H9 (cell line): ENCODE measurements around the gene CD4. TPM values are rescaled to one million over a fixed set of nuclear protein-coding genes. Genes with fewer than 3 reads are reported as not detected.

Source experiments
- DNase-seq: peaks from one replicate; pipeline ENCODE4 v3.0.0-alpha.2; 2017
- H2AFZ ChIP-seq: one replicate; pipeline ENCODE4 v1.6.1; 2013; ENCODE audit warnings: mild to moderate bottlenecking, low read length, control low read depth, moderate library complexity
- H2AK5ac ChIP-seq: 2 replicates; pipeline ENCODE4 v1.6.1; 2013; ENCODE audit warnings: low read length, control low read depth, mixed read lengths; ENCODE audit not compliant: insufficient read length
- H2BK120ac ChIP-seq: one replicate; pipeline ENCODE4 v1.6.1; 2013; ENCODE audit warnings: low read depth, mild to moderate bottlenecking, low read length, control low read depth, inconsistent platforms; ENCODE audit not compliant: poor library complexity, severe bottlenecking
- H2BK12ac ChIP-seq: 2 replicates; pipeline ENCODE4 v1.6.1; 2013; ENCODE audit warnings: low read length, control low read depth, mixed read lengths, low read depth; ENCODE audit not compliant: insufficient read length
- H2BK15ac ChIP-seq: 2 replicates; pipeline ENCODE4 v1.6.1; 2013; ENCODE audit warnings: low read depth, low read length, control low read depth
- H2BK20ac ChIP-seq: one replicate; pipeline ENCODE4 v1.6.1; 2013; ENCODE audit warnings: low read depth, mild to moderate bottlenecking, low read length, control low read depth, inconsistent platforms; ENCODE audit not compliant: poor library complexity, severe bottlenecking
- H2BK5ac ChIP-seq: 2 replicates; pipeline ENCODE4 v1.6.1; 2013; ENCODE audit warnings: low read length, control low read depth, mixed read lengths; ENCODE audit not compliant: insufficient read length
- H3K14ac ChIP-seq: 2 replicates; pipeline ENCODE4 v1.6.1; 2013; ENCODE audit warnings: low read length, control low read depth; ENCODE audit not compliant: insufficient read depth
- H3K18ac ChIP-seq: 2 replicates; pipeline ENCODE4 v1.6.1; 2013; ENCODE audit warnings: low read depth, mild to moderate bottlenecking, mixed read lengths, low read length, control low read depth; ENCODE audit not compliant: insufficient read length
- H3K23ac ChIP-seq: 2 replicates; pipeline ENCODE4 v1.6.1; 2013; ENCODE audit warnings: low read length, control low read depth, mixed read lengths, low read depth; ENCODE audit not compliant: insufficient read length
- H3K23me2 ChIP-seq: 2 replicates; pipeline ENCODE4 v1.6.1; 2013; ENCODE audit warnings: low read depth, mild to moderate bottlenecking, mixed read lengths, low read length, control low read depth; ENCODE audit not compliant: insufficient read length, poor library complexity, severe bottlenecking
- H3K27ac ChIP-seq: 2 replicates; pipeline ENCODE4 v1.5.1; 2013; ENCODE audit warnings: low read length, control low read depth, mixed read lengths, low read depth; ENCODE audit not compliant: insufficient read length
- H3K27me3 ChIP-seq: 2 replicates; pipeline ENCODE4 v1.6.1; 2013; ENCODE audit warnings: low read length, control low read depth, inconsistent platforms; ENCODE audit not compliant: insufficient read depth
- H3K4ac ChIP-seq: 2 replicates; pipeline ENCODE4 v1.6.1; 2013; ENCODE audit warnings: low read depth, mild to moderate bottlenecking, control low read depth, inconsistent platforms, low read length, moderate library complexity
- H3K4me1 ChIP-seq: 2 replicates; pipeline ENCODE4 v1.6.1; 2013; ENCODE audit warnings: low read length, control low read depth, inconsistent platforms; ENCODE audit not compliant: insufficient read depth
- H3K4me2 ChIP-seq: 2 replicates; pipeline ENCODE4 v1.6.1; 2013; ENCODE audit warnings: low read length, control low read depth, mixed read lengths; ENCODE audit not compliant: insufficient read length, insufficient read depth
- H3K56ac ChIP-seq: 2 replicates; pipeline ENCODE4 v1.6.1; 2013; ENCODE audit warnings: low read depth, mild to moderate bottlenecking, mixed read lengths, low read length, control low read depth; ENCODE audit not compliant: insufficient read length
- H3K79me1 ChIP-seq: 2 replicates; pipeline ENCODE4 v1.6.1; 2013; ENCODE audit warnings: low read depth, mild to moderate bottlenecking, moderate library complexity, low read length, control low read depth, inconsistent platforms; ENCODE audit not compliant: insufficient read depth, poor library complexity, severe bottlenecking
- H3K79me2 ChIP-seq: 2 replicates; pipeline ENCODE4 v1.6.1; 2013; ENCODE audit warnings: low read length, control low read depth, inconsistent platforms; ENCODE audit not compliant: insufficient read depth
- H3K9ac ChIP-seq: 2 replicates; pipeline ENCODE4 v1.6.1; 2013; ENCODE audit warnings: low read length, control low read depth, mixed read lengths; ENCODE audit not compliant: insufficient read length; ENCODE audit errors: extremely low read depth
- H3K9me3 ChIP-seq: one replicate; pipeline ENCODE4 v1.6.1; 2013; ENCODE audit warnings: low read depth, low read length, inconsistent platforms; ENCODE audit not compliant: control insufficient read depth
- H3T11ph ChIP-seq: one replicate; pipeline ENCODE4 v1.6.1; 2013; ENCODE audit warnings: mild to moderate bottlenecking, low read length, control low read depth, inconsistent platforms
- H4K20me1 ChIP-seq: one replicate; pipeline ENCODE4 v1.6.1; 2013; ENCODE audit not compliant: control insufficient read depth, insufficient read length, insufficient read depth
- H4K5ac ChIP-seq: 2 replicates; pipeline ENCODE4 v1.6.1; 2013; ENCODE audit warnings: low read depth, mild to moderate bottlenecking, mixed read lengths, low read length, control low read depth; ENCODE audit not compliant: insufficient read length
- H4K8ac ChIP-seq: replicated peaks from 2 replicates; pipeline ENCODE4 v1.6.1; 2013; ENCODE audit warnings: low read length, control low read depth, mixed read lengths, low read depth; ENCODE audit not compliant: insufficient read length
- H4K91ac ChIP-seq: 2 replicates; pipeline ENCODE4 v1.6.1; 2013; ENCODE audit warnings: low read depth, mild to moderate bottlenecking, moderate library complexity, mixed read lengths, low read length, control low read depth; ENCODE audit not compliant: insufficient read length
- H3K27ac Mint-ChIP-seq, 3 experiments: 2 replicates in 2 of 3; 3 replicates in 1 of 3; pipeline ENCODE4 v1.8.0; 2020 to 2021; ENCODE audit warnings: mixed read lengths in 3 of 3, mild to moderate bottlenecking in 1 of 3, moderate library complexity in 1 of 3
- H3K27me3 Mint-ChIP-seq: 2 replicates; pipeline ENCODE4 v1.8.0; 2021; ENCODE audit warnings: low read depth, mild to moderate bottlenecking, moderate library complexity, mixed read lengths
- H3K36me3 Mint-ChIP-seq, 3 experiments: 2 replicates in 2 of 3; 3 replicates in 1 of 3; pipeline ENCODE4 v1.8.0; 2020 to 2021; ENCODE audit warnings: low read depth in 3 of 3, mixed read lengths in 3 of 3; ENCODE audit not compliant: insufficient read depth in 1 of 3
- H3K4me1 Mint-ChIP-seq, 2 experiments: 2 replicates each; pipeline ENCODE4 v1.8.0; 2020; ENCODE audit warnings: mixed read lengths in 2 of 2
- H3K4me3 Mint-ChIP-seq, 2 experiments: 2 replicates in 1 of 2; 3 replicates in 1 of 2; pipeline ENCODE4 v1.8.0; 2020 to 2021; ENCODE audit warnings: mild to moderate bottlenecking in 2 of 2, mixed read lengths in 2 of 2, moderate library complexity in 1 of 2
- H3K9me3 Mint-ChIP-seq, 2 experiments: 2 replicates in 1 of 2; 3 replicates in 1 of 2; pipeline ENCODE4 v1.8.0; 2020; ENCODE audit warnings: mild to moderate bottlenecking in 2 of 2, mixed read lengths in 2 of 2, moderate library complexity in 1 of 2
- WGBS: extraction: QIAGEN DNeasy Blood & Tissue Kit; methylation state at CpG from one replicate; pipeline ENCODE4 v1.1.7; 2013; ENCODE audit warnings: missing lambda C conversion rate, low lambda C conversion rate, mixed read lengths; ENCODE audit not compliant: insufficient read length; ENCODE audit errors: extremely low coverage; 5-methylcytosine and 5-hydroxymethylcytosine counted together
- total RNA-seq: library from RNA; stranded (reverse); gene quantifications from 2 replicates; pipeline ENCODE4 v1.2.1, GENCODE V29; 2021
- TF ChIP-seq, protein P1 (sequence below): fragments of 200-600 bp; sonication (generic); conservative IDR thresholded peaks from 3 replicates; pipeline ENCODE4 v1.8.0; 2021; ENCODE audit warnings: antibody characterized with exemption, mild to moderate bottlenecking

Gene CD4
- total RNA-seq, 1 experiment from 2014 or later: 1.1 TPM

DNA sequence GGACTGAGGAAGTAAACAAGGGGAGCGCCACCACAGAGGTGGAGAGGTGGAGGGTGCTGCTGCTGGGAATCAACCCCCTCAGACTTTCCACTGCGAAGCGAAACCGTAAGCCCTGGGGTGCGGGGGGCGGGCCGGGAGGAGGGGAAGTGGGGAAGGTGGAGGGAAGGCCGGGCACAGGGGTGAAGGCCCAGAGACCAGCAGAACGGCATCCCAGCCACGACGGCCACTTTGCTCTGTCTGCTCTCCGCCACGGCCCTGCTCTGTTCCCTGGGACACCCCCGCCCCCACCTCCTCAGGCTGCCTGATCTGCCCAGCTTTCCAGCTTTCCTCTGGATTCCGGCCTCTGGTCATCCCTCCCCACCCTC lies 17.0 kb upstream of the CD4 start, which contains the start of gene LAG3:
TSS of gene LAG3 (plus strand) at position 190 of the 365 bp plus-strand sequence. CDS start 333 bp downstream, outside the sequence.
- peaks cover 45 to 72% of the 10 kb centered on the region in 2 experiments for H3K4me1 Mint-ChIP-seq
- H3K27ac Mint-ChIP-seq: peak within 1 kb of the TSS; percentile 21 to 65 (median 53); a peak in 3 of 7 replicates
- H3K27me3 Mint-ChIP-seq: peaks cover 33% of the 10 kb centered on the region
- Histone ChIP-seq H3K27ac (no peak within 1 kb of the TSS), H3K4ac (no peak within 1 kb of the TSS), H3T11ph (no peak within 1 kb of the TSS), H3K9me3 (no peaks in the 10 kb centered on the region), H3K56ac (no peak within 1 kb of the TSS), H3K14ac (no peak within 1 kb of the TSS; the same call in 1 of the 2 replicates), H2AFZ (no peak within 1 kb of the TSS), H3K79me1 (no peaks in the 10 kb centered on the region), H3K27me3 (peaks cover 5% of the 10 kb centered on the region; the same call in 1 of the 2 replicates), H4K20me1 (no peaks in the 10 kb centered on the region), H2BK20ac (no peak within 1 kb of the TSS), H4K91ac (no peak within 1 kb of the TSS), H3K4me2 (peak within 1 kb of the TSS; percentile 13), H4K5ac (no peak within 1 kb of the TSS), H2BK12ac (no peak within 1 kb of the TSS), H3K18ac (no peak within 1 kb of the TSS), H3K9ac (no peak within 1 kb of the TSS), H3K23me2 (peaks cover 23% of the 10 kb centered on the region), H3K4me1 (peaks cover 7% of the 10 kb centered on the region; the same call in 1 of the 2 replicates), H2BK5ac (no peak within 1 kb of the TSS), H2BK120ac (no peak within 1 kb of the TSS), H3K79me2 (peaks cover 9% of the 10 kb centered on the region; the same call in 1 of the 2 replicates), H2BK15ac (no peak within 1 kb of the TSS), H4K8ac (no peak within 1 kb of the TSS), H2AK5ac (no peak within 1 kb of the TSS), H3K23ac (no peak within 1 kb of the TSS)
- peaks cover 0 to 3% of the 10 kb centered on the region in 2 experiments; a peak in 2 of 5 replicates for H3K9me3 Mint-ChIP-seq
- peak within 1 kb of the TSS; percentile 34 to 74 for H3K4me3 Mint-ChIP-seq
- TF ChIP-seq, protein P1, sequence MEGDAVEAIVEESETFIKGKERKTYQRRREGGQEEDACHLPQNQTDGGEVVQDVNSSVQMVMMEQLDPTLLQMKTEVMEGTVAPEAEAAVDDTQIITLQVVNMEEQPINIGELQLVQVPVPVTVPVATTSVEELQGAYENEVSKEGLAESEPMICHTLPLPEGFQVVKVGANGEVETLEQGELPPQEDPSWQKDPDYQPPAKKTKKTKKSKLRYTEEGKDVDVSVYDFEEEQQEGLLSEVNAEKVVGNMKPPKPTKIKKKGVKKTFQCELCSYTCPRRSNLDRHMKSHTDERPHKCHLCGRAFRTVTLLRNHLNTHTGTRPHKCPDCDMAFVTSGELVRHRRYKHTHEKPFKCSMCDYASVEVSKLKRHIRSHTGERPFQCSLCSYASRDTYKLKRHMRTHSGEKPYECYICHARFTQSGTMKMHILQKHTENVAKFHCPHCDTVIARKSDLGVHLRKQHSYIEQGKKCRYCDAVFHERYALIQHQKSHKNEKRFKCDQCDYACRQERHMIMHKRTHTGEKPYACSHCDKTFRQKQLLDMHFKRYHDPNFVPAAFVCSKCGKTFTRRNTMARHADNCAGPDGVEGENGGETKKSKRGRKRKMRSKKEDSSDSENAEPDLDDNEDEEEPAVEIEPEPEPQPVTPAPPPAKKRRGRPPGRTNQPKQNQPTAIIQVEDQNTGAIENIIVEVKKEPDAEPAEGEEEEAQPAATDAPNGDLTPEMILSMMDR: no peak
- H3K36me3 Mint-ChIP-seq: peaks cover 27 to 53% (median 48%) of the 10 kb centered on the region in 3 experiments
- DNase-seq: no peak
- no CpG with 5 or more reads among the region's 15 CpGs for WGBS
